Measurements from ENCODE around the gene COL18A1.
A peak's percentile ranks its signal among the peaks of the same experiment; 100 is the strongest.

The COL18A1 gene

GRCh38 chr21:45476582-45476981, 71.6 kb downstream of the COL18A1 start:
- peaks cover 0 to 11% of the 10 kb centered on the region in 2 donors for H3K9me3 ChIP-seq (replicated peaks in 1 of 2; ENCODE audit: control insufficient read depth in 2 of 2, insufficient read depth in 1 of 2, low read depth in 1 of 2, low read length in 2 of 2)
- no peak overlapping the region for H2BK15ac ChIP-seq (ENCODE audit: low read length)
- peaks cover 0 to 25% of the 10 kb centered on the region in 2 donors for H3K36me3 ChIP-seq (replicated peaks in 1 of 2; ENCODE audit: control insufficient read depth in 2 of 2, insufficient read depth in 2 of 2, low read length in 2 of 2)
- 100% methylated on average over 3 of the region's 6 CpGs; no CpG with 5 or more reads in 1 of the 2 donors for WGBS, 2 donors (ENCODE audit: extremely low coverage in 2 of 2, insufficient read length in 2 of 2, insufficient replicate concordance in 1 of 2)
- H3K27ac ChIP-seq (replicated peaks; ENCODE audit: low read length), result no peak overlapping the region
- H4K91ac ChIP-seq (ENCODE audit: low read depth, low read length, poor library complexity), result no peak overlapping the region
- H3K23ac ChIP-seq (ENCODE audit: low read depth, low read length, poor library complexity), result no peak overlapping the region
- no peak for DNase-seq (ENCODE audit: low spot score)
- H2AFZ ChIP-seq (ENCODE audit: low read length), result no peak overlapping the region
- peak overlapping the region in 1 of 2 donors; percentile 23 for H3K4me3 ChIP-seq (ENCODE audit: low read length in 2 of 2)
- H3K79me1 ChIP-seq (ENCODE audit: low read depth, low read length), result peaks cover 13% of the 10 kb centered on the region
- H2BK12ac ChIP-seq (ENCODE audit: low read length), result no peak overlapping the region
- H2AK5ac ChIP-seq (ENCODE audit: low read depth, low read length), result no peak overlapping the region
- H3K27me3 ChIP-seq (ENCODE audit: control insufficient read depth in 3 of 3, insufficient read depth in 3 of 3, low read depth in 1 of 3, low read length in 3 of 3), result peaks cover 0 to 19% (median 5%) of the 10 kb centered on the region in 3 experiments
- H2BK5ac ChIP-seq (ENCODE audit: low read length), result no peak overlapping the region
- no peak overlapping the region for H3K4me2 ChIP-seq (ENCODE audit: insufficient read depth, low read length, poor library complexity, severe bottlenecking)
- H3K9ac ChIP-seq (ENCODE audit: low read depth, low read length, poor library complexity), result peak overlapping the region; percentile 55
- no peak overlapping the region for H4K8ac ChIP-seq (ENCODE audit: low read depth, low read length)
- no peak overlapping the region for H3K4ac ChIP-seq (ENCODE audit: low read length)
- H3K14ac ChIP-seq (ENCODE audit: low read length), result no peak overlapping the region
- H3K18ac ChIP-seq (ENCODE audit: low read length), result no peak overlapping the region
- H2BK120ac ChIP-seq (ENCODE audit: low read depth, low read length), result no peak overlapping the region
- H3K4me1 ChIP-seq (ENCODE audit: control insufficient read depth in 2 of 2, insufficient read depth in 1 of 2, low read depth in 1 of 2, low read length in 2 of 2), result peaks cover 2 to 11% of the 10 kb centered on the region in 2 donors

GRCh38 chr21:45477176-45478114, 72.5 kb downstream of the COL18A1 start:
- WGBS, 2 donors (ENCODE audit: extremely low coverage in 2 of 2, insufficient read length in 2 of 2, insufficient replicate concordance in 1 of 2), result no CpG with 5 or more reads among the region's 44 CpGs
- H3K79me1 ChIP-seq (ENCODE audit: low read depth, low read length), result peaks cover 11% of the 10 kb centered on the region

GRCh38 chr21:45478115-45478801, 73.3 kb downstream of the COL18A1 start:
- H3K9ac ChIP-seq (ENCODE audit: low read depth, low read length, poor library complexity), result no peak overlapping the region
- no peak overlapping the region for H3K4ac ChIP-seq (ENCODE audit: low read length)
- peak overlapping the region; percentile 72 for H3K18ac ChIP-seq (ENCODE audit: low read length)
- peaks cover 0 to 11% of the 10 kb centered on the region in 2 donors for H3K9me3 ChIP-seq (replicated peaks in 1 of 2; ENCODE audit: control insufficient read depth in 2 of 2, insufficient read depth in 1 of 2, low read depth in 1 of 2, low read length in 2 of 2)
- H3K23ac ChIP-seq (ENCODE audit: low read depth, low read length, poor library complexity), result peak overlapping the region; percentile 92
- H3K4me3 ChIP-seq (ENCODE audit: low read length in 2 of 2), result no peak overlapping the region
- H4K91ac ChIP-seq (ENCODE audit: low read depth, low read length, poor library complexity), result no peak overlapping the region
- peak overlapping the region; percentile 12 for H2BK15ac ChIP-seq (ENCODE audit: low read length)
- H2BK120ac ChIP-seq (ENCODE audit: low read depth, low read length), result peak overlapping the region; percentile 72
- H3K4me1 ChIP-seq (ENCODE audit: control insufficient read depth in 2 of 2, insufficient read depth in 1 of 2, low read depth in 1 of 2, low read length in 2 of 2), result peaks cover 2 to 3% of the 10 kb centered on the region in 2 donors
- H3K36me3 ChIP-seq (replicated peaks in 1 of 2; ENCODE audit: control insufficient read depth in 2 of 2, insufficient read depth in 2 of 2, low read length in 2 of 2), result peaks cover 0 to 25% of the 10 kb centered on the region in 2 donors
- no peak overlapping the region for H3K27ac ChIP-seq (replicated peaks; ENCODE audit: low read length)
- H2AK5ac ChIP-seq (ENCODE audit: low read depth, low read length), result peak overlapping the region; percentile 95
- no CpG with 5 or more reads among the region's 32 CpGs for WGBS, 2 donors (ENCODE audit: extremely low coverage in 2 of 2, insufficient read length in 2 of 2, insufficient replicate concordance in 1 of 2)
- H2BK5ac ChIP-seq (ENCODE audit: low read length), result no peak overlapping the region
- peak overlapping the region; percentile 94 for H3K14ac ChIP-seq (ENCODE audit: low read length)
- peak overlapping the region; percentile 68 for H2AFZ ChIP-seq (ENCODE audit: low read length)
- H3K79me1 ChIP-seq (ENCODE audit: low read depth, low read length), result peaks cover 4% of the 10 kb centered on the region
- peaks cover 0 to 14% (median 5%) of the 10 kb centered on the region in 3 experiments for H3K27me3 ChIP-seq (ENCODE audit: control insufficient read depth in 3 of 3, insufficient read depth in 3 of 3, low read depth in 1 of 3, low read length in 3 of 3)
- no peak overlapping the region for H4K8ac ChIP-seq (ENCODE audit: low read depth, low read length)
- DNase-seq (ENCODE audit: low spot score), result peak; percentile 61
- H2BK12ac ChIP-seq (ENCODE audit: low read length), result peak overlapping the region; percentile 90
- no peak overlapping the region for H3K4me2 ChIP-seq (ENCODE audit: insufficient read depth, low read length, poor library complexity, severe bottlenecking)

More at GRCh38 chr21:45477176-45478114, 72.5 kb downstream of the COL18A1 start:
- Histone ChIP-seq H3K23ac (ENCODE audit: low read depth, low read length, poor library complexity) (peak overlapping the region; percentile 80), H2AFZ (ENCODE audit: low read length) (peak overlapping the region; percentile 68), H3K36me3 (replicated peaks in 1 of 2; ENCODE audit: control insufficient read depth in 2 of 2, insufficient read depth in 2 of 2, low read length in 2 of 2) (peaks cover 0 to 25% of the 10 kb centered on the region in 2 donors), H3K4ac (ENCODE audit: low read length) (no peak overlapping the region), H3K4me3 (ENCODE audit: low read length in 2 of 2) (no peak overlapping the region), H2BK5ac (ENCODE audit: low read length) (peak overlapping the region; percentile 71), H2AK5ac (ENCODE audit: low read depth, low read length) (peak overlapping the region; percentile 95), H3K18ac (ENCODE audit: low read length) (peak overlapping the region; percentile 72), H3K4me2 (ENCODE audit: insufficient read depth, low read length, poor library complexity, severe bottlenecking) (no peak overlapping the region), H4K91ac (ENCODE audit: low read depth, low read length, poor library complexity) (no peak overlapping the region), H4K8ac (ENCODE audit: low read depth, low read length) (no peak overlapping the region), H3K14ac (ENCODE audit: low read length) (peak overlapping the region; percentile 94), H2BK120ac (ENCODE audit: low read depth, low read length) (peak overlapping the region; percentile 72), H2BK15ac (ENCODE audit: low read length) (peak overlapping the region; percentile 12), H3K27me3 (ENCODE audit: control insufficient read depth in 3 of 3, insufficient read depth in 3 of 3, low read depth in 1 of 3, low read length in 3 of 3) (peaks cover 0 to 19% (median 5%) of the 10 kb centered on the region in 3 experiments), H3K27ac (replicated peaks; ENCODE audit: low read length) (no peak overlapping the region), H3K4me1 (ENCODE audit: control insufficient read depth in 2 of 2, insufficient read depth in 1 of 2, low read depth in 1 of 2, low read length in 2 of 2) (peaks cover 2 to 6% of the 10 kb centered on the region in 2 donors), H3K9me3 (replicated peaks in 1 of 2; ENCODE audit: control insufficient read depth in 2 of 2, insufficient read depth in 1 of 2, low read depth in 1 of 2, low read length in 2 of 2) (peaks cover 0 to 11% of the 10 kb centered on the region in 2 donors), H3K9ac (ENCODE audit: low read depth, low read length, poor library complexity) (no peak overlapping the region), H2BK12ac (ENCODE audit: low read length) (peak overlapping the region; percentile 90)
- DNase-seq (ENCODE audit: low spot score), result no peak
